Measurements from ENCODE around the gene PSME2.

PSME2 gene

GRCh38 chr14:24179294-24179960 is 33.0 kb upstream of the PSME2 start:
- DNase-seq (ENCODE audit: low read depth in 2 of 2) = no peak

GRCh38 chr14:24178399-24179178 is 32.2 kb upstream of the PSME2 start:
- DNase-seq (ENCODE audit: low read depth in 2 of 2) = no peak

GRCh38 chr14:24177891-24178290 is 31.5 kb upstream of the PSME2 start:
- DNase-seq (ENCODE audit: low read depth in 2 of 2) = no peak

GRCh38 chr14:24177041-24177825 is 30.8 kb upstream of the PSME2 start:
- no peak for DNase-seq (ENCODE audit: low read depth in 2 of 2)

- no peak for DNase-seq (ENCODE audit: low read depth in 2 of 2)
Measured at GRCh38 chr14:24176599-24176998, 30.2 kb upstream of the PSME2 start.

- DNase-seq (ENCODE audit: low read depth in 2 of 2) = no peak
Measured at GRCh38 chr14:24172871-24173281, 26.5 kb upstream of the PSME2 start.

- DNase-seq (ENCODE audit: low read depth in 2 of 2) = no peak
Measured at GRCh38 chr14:24172261-24172860, 26.0 kb upstream of the PSME2 start.

GRCh38 chr14:24171422-24172260 is 25.2 kb upstream of the PSME2 start, which contains the start of gene REC8:
REC8 (plus strand) TSS chr14:24172080; CDS start chr14:24172553, 473 bp downstream.
- peak in 1 of 2 donors; percentile 58 for DNase-seq (ENCODE audit: low read depth in 2 of 2)

GRCh38 chr14:24167469-24168114 is 21.2 kb upstream of the PSME2 start:
- no peak for DNase-seq (ENCODE audit: low read depth in 2 of 2)

- DNase-seq (ENCODE audit: low read depth in 2 of 2) = no peak
Measured at GRCh38 chr14:24165785-24166184, 19.4 kb upstream of the PSME2 start.

- no peak for DNase-seq (ENCODE audit: low read depth in 2 of 2)
Measured at GRCh38 chr14:24164518-24164991, 18.1 kb upstream of the PSME2 start.

- DNase-seq (ENCODE audit: low read depth in 2 of 2) = no peak
Measured at GRCh38 chr14:24162093-24162492, 15.7 kb upstream of the PSME2 start.

GRCh38 chr14:24160850-24161804 is 14.7 kb upstream of the PSME2 start, which contains the start of gene IRF9:
IRF9 (plus strand) TSS chr14:24161265; CDS start chr14:24162145, 880 bp downstream.
- DNase-seq (ENCODE audit: low read depth in 2 of 2) = peak; percentile 95 to 99

GRCh38 chr14:24160499-24160849 is 14.1 kb upstream of the PSME2 start:
- DNase-seq (ENCODE audit: low read depth in 2 of 2) = no peak

- DNase-seq (ENCODE audit: low read depth in 2 of 2) = no peak
Measured at GRCh38 chr14:24159777-24160498, 13.5 kb upstream of the PSME2 start.

GRCh38 chr14:24157331-24157730 is 10.9 kb upstream of the PSME2 start:
- no peak for DNase-seq (ENCODE audit: low read depth in 2 of 2)

- DNase-seq (ENCODE audit: low read depth in 2 of 2) = no peak
Measured at GRCh38 chr14:24156840-24157239, 10.4 kb upstream of the PSME2 start.

- DNase-seq (ENCODE audit: low read depth in 2 of 2) = no peak
Measured at GRCh38 chr14:24155100-24155499, 8.7 kb upstream of the PSME2 start.
